Ammon's horn (tissue), 1 donor: ENCODE data around the gene PTPN9.
"Not testable (repeated sequence)": the region's sequence is repeated elsewhere in the genome, so short reads cannot be mapped to it uniquely, and the experiment has no call there.

Experiments
- DNase-seq: peaks from one replicate; pipeline ENCODE4 v3.0.0-alpha.2; 2016; ENCODE audit warnings: low spot score

Gene PTPN9

GRCh38 chr15:75531041-75531450 is 48.1 kb downstream of the PTPN9 start:
- DNase-seq, result peak; percentile 48

GRCh38 chr15:75530169-75530568 is 48.9 kb downstream of the PTPN9 start:
- no peak for DNase-seq

DNA sequence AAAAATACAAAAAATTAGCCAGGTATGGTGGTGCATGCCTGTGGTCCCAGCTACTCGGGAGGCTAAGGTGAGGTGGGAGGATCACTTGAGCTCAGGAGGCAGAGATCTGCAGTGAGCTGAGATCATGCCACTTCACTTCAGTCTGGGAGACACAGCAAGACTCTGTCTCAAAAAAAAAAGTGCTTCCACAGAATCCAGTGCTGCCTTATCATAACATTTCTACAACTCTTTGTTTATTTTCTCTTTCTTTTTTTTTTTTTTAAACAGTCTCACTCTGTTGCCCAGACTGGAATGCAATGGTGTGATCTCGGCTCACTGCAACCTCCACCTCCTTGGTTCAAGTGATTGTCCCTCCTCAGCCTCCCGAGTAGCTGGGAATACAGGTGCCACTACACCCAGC is 53.4 kb downstream of the PTPN9 start:
- DNase-seq, result not testable (repeated sequence)

DNA sequence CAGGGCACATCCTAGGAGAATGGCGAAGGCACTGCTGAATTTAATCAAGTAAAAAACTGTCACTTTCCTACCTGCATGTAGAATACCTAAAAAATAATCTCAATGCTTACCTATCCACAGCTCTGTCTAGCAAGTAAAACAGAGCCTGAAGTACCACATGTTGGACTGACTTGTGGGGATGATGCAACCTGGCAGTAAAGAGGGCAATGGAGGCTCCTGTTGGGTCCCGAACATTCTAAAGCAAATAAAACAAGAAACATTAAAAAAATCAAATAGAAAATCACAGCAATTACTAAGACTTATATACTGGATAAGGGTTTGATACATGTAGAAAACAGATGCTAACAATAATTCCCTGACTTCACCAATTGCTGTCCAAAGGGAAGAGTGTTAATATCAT is 56.1 kb downstream of the PTPN9 start:
- DNase-seq, result no peak

DNA sequence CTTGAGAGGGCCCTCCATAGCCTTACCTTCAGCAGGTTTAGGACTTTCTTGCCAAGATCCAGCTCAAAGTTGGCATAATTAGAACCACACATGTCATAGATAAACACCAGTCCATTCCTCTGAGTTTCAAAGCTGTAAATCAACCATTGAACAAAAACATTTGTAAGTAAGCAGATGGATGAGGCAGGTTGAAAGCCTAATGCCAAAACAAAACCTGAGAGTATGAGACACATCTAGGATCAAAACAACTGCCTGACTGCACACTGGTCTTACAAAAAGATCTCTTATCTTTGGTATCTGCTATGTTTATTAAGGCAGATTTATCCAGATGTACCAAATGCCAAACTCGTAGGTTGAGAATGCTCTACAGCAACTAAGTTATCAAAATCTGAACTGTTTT is 61.9 kb downstream of the PTPN9 start:
- no peak for DNase-seq

DNA sequence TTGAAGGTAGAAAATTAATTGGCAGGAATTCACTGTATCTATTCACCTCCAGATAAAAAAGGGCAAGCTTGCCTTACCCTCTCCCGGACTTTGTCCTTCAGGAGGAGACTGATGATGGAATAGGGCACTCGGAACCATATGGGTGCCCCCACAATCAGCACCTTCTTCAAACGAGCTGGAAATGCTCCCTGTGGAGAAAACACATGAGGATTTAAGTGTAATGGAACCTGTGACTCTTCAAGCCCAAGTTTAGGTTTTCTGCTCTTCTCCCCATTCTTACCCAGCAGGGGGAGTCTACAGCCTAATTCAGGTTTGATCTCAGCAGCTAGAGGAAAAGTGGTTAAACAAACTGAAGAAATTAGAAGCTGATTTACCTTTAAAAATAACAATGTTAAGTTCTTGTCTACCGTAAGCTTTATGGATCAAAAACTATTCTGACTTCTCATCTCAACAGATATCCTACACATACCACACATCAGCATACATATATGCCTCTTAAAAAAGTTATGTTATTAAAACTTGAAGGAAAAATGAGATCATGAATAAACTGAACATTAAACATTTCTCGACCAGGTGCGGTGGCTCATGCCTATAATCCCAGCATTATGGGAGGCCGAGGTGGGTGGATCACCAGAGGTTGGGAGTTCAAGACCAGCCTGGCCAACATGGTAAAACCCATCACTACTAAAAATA is 70.1 kb downstream of the PTPN9 start:
- DNase-seq, result peak; percentile 25

GRCh38 chr15:75502360-75502759 is 76.8 kb downstream of the PTPN9 start:
- no peak for DNase-seq

GRCh38 chr15:75493732-75494131 is 85.4 kb downstream of the PTPN9 start:
- DNase-seq, result no peak

GRCh38 chr15:75483961-75484360 is 95.2 kb downstream of the PTPN9 start:
- no peak for DNase-seq

- not testable (repeated sequence) for DNase-seq
These were observed 95.6 kb downstream of the PTPN9 start for GRCh38 chr15:75483556-75483955.

DNA sequence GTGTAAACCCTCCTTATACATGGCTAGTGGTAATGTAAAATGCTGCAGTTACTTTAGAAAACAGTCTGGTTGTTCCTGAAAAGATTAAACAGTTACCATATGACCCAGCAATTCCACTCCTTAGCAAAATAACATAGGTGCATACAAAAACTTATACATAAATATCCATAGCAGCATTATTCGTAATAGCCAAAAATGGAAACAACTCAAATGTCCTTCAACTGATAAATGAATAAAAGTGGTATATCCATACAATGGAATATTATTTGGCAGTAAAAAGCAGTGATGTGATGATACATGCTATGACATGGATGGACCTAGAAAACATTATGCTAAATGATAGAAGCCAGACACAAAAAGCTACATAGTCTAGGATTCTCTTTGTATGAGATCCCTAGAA is 96.0 kb downstream of the PTPN9 start:
- DNase-seq, result no peak

DNA sequence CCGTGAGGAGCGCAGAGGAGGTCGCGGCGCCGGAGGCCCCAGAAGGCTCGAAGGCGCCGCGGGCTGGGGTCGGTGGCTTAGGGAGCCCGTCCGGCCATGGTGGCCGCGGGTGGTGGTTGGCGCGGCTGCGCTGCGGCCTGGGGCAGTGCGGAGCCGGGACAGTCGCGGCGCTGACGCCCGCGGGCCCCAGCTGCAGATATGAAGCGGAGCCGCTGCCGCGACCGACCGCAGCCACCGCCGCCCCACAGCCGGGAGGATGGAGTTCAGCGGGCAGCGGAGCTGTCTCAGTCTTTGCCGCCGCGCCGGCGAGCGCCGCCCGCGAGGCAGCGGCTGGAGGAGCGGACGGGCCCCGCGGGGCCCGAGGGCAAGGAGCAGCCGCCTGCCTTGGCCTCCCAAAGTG is 98.7 kb downstream of the PTPN9 start:
- not testable (repeated sequence) for DNase-seq

DNA sequence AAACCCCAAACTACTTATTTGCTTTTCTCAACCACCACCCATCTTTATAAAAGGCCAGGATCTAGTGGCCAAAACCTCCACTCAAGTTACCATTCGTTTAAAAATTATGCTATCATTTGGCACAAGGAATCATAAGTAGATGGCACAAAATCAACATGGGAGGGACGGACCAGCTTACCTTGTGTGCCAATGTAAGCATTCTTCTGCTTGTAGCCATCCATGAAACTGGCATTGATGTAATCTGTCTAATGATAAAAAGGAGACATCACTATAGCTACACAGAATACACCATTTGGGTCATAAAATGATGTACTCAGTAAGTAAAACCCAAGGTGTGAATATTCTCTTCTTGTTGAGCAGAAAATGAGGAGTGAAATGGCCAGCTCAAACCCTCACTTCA is 99.4 kb downstream of the PTPN9 start:
- no peak for DNase-seq

- DNase-seq, result not testable (repeated sequence)
These were observed 102.0 kb downstream of the PTPN9 start for GRCh38 chr15:75477094-75477493.

GRCh38 chr15:75468913-75469598 is 110.1 kb downstream of the PTPN9 start:
- DNase-seq, result no peak

DNA sequence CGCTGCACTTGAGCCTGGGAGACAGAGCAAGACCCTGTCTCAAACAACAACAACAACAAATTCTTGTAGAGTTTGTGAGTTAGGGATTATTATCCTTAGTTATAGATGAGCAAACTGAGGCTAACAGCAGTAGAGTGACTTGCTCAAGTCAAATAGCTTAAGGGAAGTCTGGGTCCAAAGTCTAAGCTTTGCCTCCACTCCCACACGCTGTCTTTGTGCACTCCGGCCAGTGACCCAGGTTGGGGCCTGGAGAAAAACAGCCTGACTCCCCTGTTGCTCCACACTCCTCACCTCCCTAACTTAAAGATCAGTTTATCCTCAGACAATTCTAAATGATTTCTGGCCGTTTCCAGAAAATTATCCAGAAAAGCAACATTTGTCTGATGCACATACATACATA is 118.5 kb downstream of the PTPN9 start:
- DNase-seq, result no peak

- DNase-seq, result no peak
These were observed 119.5 kb downstream of the PTPN9 start for GRCh38 chr15:75459581-75459980.

GRCh38 chr15:75456710-75457109 is 122.4 kb downstream of the PTPN9 start:
- no peak for DNase-seq

DNA sequence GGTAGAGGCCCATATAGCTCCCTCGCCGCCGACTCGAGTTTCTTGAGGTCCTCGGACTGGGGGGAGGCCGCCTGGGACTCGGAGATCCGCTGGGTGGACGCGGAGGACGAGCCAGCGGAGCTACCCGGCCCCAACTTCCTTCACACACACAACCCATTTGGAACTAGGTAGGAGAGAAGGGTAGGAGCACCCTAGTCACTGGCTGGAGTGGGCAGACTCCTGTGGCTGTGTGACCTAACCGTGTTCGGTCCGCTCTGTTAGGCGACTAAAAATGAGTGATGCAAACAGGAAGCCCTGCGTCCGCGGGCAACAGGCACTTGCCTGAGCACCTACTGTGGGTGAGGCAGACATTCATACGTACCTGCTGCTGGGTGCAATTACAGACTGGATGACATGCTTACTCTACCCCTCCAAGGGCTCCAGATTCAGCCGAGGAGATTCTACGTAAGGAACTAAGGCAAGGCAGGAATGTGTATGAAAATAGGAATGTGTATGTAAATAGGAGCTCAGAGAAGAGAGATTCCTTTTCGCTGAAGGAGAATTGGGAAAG is 123.1 kb downstream of the PTPN9 start:
- no peak for DNase-seq

GRCh38 chr15:75455424-75455981 is 123.6 kb downstream of the PTPN9 start:
- peak; percentile 96 for DNase-seq

DNA sequence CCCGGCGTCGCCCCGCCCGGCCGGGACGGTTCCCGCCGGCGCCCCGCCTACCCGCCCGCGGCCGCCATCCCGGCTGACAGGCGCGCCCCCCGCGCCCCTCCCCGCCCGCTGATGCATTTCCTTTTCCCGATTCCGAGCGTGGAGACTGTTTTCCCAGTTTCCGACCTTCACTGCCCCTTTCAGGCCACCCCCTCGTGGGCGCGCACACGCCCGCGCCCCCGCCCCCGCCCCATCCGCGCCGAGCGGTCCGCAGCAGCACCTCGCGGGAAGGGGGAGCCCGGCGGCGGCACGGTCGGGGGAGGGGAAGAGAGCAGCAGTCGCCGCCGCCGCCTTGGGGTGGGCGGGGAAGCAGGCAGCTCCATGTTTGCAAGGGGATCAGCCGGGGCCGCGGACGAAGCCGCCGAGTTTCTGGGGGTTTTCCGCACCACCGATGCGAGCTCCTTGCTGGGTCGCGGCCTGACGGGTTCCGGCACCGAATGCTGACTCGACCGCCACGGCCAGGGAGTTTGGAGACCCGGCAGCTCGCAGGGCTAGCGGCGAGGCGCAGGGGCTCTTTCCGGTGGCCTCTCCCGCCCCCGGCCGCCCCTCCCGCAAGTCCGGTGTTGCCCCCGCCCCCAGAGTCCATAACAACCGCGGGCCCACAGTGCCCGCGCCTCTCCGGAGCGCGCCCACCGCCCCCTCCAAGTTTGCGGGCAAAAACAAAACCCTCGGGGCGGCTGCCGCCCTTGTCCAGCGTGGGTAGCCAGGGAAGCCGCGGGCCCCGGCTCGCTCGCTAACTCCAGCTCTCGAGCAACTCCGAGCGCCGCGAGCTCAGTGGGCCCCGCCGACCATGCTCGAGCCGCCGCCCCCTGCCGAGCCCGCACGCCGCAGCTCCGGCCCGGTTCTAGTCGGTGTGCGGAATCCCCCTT is 124.4 kb downstream of the PTPN9 start:
- DNase-seq, result no peak
